HG03095 (cell line): Measurements from ENCODE around the gene DIP2C.

Experiments
- ATAC-seq: cut with Tn5 transposase; IDR thresholded peaks from one replicate; pipeline ENCODE4 v1.9.1; 2021; ENCODE audit warnings: moderate library complexity; ENCODE audit not compliant: unreplicated experiment

Gene DIP2C

DNA sequence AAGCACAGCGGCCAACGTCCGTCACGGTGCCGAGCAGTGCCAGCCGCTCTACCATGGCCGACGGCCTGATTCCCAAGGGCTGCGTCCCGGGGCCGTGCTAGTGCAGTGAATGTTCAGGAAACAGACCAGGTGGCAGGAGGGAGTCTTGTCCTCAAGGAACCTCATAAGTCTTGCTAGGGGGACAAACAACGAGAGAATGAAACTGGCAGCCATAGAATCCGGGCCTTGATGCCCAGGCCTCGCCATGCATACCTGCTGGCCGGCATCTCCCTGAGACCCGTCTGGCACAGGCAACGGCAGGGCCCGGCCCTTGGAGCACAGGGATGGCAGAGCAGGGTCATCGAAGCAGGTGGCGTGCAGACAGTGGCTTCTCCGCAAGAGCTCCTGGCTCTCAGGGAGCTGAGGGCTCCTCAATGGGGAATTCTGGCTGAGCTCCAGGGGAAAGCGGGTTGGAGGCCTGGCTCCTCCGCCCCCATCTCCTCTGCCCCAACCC is 58.8 kb downstream of the DIP2C start:
- ATAC-seq = no peak

DNA sequence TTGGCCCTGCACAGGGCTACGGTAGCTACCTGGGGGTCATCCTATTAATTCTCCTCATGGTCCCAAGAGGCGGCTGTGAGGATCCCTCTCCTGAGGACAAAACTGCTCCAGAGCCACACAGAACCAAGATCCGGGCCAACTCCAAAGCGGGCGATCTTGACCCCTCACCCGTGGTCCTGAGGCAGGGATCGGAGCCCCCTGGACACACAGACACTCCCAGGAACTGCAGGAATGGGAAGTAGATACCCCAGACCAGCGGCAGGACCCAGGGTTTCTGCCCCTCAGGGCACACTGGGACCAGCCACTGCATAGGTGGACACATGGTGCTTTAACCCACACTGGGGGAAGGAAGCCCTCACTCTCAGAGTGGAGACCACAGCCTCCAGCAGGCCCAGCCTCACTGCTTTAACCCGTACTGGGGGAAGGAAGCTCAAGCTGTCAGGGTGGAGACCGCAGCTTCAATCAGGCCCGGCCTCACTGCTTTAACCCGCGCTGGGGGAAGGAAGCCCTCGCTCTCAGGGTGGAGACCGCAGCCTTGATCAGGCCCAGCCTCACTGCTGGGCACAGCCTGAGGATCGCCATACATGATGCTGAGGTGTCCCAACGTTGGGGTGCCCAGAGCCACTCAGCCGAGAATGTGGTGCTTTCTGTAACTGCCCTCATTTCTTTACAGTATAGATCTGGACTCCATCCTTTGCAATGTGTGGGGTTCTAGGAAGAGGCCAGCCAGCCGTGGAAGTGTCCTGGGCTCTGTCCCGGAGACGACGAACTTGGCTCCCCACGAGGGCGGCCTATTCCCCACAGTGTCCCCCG is 60.1 kb downstream of the DIP2C start:
- ATAC-seq = no peak

DNA sequence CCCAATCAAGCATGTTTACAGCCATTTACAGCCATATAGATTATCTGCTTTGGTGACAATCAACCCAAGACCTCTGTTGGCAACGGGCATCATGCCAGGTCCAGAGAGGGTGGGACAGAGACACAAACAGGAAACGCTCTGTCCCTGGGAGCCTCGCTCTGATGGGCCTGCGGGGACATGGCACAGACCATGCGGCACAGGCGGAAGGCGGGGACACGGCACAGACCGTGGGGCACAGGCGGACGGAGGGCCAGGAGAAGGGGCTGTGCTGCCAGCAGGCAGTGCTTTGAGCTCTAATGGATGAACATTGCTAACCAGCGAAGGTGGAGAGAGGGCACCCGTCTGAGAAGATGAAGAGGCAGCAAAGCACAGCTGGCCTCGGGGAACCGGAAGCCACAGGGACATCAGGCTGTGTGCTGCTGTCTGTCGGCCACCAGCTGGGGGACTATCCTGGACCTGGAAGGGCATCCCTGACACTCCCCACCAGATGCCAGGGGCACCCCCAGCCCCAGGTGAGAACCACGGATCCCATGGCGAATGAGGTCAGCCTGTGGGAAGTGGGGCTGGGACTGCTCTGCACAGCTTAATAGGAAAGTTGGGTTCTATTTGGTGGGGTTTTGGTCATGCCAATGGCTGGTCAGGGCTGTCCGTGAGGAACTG is 61.0 kb downstream of the DIP2C start:
- ATAC-seq = no peak

DNA sequence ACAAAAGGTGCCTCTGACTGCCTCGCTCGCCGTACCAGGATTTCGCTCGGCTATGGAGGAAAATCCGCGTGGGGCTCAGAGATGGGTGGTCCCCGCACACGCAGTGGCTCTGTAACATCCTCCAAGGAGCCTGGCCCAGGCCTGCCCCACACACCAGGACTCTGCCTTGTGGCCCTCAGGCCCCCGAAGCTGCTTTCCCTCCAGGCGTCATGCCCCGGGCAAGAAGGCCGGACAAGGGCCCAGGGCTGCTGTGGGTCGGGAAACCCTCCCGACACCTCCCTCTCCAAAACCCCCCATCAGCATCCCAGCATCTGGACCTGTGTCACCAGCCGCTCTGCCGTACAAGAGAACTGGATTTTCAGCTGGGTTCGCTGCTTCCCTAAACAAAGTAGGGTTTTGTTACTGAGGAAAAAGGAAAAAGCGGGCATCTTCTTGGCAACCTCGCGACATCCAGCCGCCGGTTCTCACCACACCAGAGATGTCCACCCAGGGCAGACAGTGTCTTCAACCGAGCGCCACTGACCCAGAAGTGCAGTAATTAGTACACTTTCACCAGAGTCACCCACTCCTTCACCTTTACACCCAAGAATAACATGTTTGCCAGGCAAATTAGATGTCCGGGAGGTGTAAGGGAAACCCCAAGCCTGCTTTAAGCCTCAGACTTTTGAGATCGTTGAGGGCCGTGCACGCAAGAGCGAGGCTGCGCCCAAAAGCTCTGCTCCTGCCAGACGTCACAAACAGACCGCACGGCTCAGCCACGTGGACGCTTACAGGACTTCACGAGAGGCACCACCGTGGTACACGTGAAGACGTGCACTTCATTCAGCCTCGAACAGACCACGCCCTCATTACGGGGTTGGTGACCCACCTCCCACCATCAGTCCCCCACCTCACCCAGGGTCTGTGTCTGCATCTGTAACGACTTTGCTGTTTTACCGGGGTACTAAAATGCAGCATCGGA is 62.2 kb downstream of the DIP2C start:
- no peak for ATAC-seq

DNA sequence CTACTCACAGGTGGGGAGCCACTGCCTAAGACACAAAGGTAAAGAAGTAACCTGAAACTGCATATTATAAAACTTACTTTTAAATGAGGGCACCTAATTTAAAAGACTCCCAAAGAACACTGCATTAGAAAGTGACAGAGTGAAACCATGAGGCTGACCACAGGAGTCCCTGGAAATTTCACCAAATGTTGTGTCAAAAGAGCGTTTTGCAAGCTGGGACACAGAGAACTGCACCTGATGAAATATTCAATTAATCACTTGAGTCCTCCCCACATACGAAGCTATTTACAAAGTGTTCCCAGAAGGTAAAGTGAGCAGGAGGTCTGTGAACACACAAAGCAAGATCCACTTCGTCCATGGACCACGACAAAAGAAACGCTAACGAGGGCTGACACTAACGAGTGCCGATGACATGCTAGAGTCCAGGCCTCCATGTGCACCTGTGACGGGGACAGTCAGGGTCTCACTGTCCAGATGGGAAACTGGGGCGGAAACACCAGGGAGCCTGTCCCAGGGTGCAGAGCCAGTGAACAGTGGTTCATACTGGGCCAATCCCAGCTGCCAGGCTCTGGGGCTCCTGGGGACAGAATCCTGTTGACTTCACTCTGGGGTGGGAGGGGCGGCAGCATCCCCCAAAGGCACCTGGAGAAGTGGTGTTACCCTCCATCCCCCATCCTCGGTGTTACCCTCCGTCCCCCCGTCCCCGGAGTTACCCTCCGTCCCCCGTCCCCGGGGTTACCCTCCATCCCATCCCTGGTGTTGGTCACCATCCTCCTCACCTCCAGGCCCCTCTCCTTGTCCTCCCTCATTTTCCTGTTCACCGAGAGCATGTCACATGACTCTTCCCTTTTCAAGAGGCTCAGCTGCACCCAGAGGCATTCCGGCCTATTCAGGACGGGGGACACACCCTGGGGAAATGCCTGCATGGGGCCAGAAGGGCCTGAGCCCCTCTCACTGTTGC is 63.4 kb downstream of the DIP2C start:
- no peak for ATAC-seq

DNA sequence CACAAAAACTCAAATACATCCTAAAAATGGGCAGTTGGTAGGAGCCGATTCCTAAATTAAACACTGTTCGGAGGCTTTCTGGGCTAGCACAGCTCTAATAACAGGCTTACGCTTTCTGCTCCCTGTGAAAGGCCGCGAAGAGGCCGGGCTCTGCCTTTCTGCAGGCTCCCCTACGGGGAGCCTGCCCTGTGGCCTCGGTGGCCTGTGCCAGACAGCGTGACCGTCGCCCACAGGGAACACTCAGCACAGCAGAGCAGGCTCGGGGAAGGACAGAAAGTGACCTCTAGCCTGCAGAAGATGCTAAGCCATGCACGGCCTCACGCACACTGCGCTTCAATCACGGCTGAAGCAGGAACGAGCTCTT is 64.2 kb downstream of the DIP2C start:
- ATAC-seq = no peak

DNA sequence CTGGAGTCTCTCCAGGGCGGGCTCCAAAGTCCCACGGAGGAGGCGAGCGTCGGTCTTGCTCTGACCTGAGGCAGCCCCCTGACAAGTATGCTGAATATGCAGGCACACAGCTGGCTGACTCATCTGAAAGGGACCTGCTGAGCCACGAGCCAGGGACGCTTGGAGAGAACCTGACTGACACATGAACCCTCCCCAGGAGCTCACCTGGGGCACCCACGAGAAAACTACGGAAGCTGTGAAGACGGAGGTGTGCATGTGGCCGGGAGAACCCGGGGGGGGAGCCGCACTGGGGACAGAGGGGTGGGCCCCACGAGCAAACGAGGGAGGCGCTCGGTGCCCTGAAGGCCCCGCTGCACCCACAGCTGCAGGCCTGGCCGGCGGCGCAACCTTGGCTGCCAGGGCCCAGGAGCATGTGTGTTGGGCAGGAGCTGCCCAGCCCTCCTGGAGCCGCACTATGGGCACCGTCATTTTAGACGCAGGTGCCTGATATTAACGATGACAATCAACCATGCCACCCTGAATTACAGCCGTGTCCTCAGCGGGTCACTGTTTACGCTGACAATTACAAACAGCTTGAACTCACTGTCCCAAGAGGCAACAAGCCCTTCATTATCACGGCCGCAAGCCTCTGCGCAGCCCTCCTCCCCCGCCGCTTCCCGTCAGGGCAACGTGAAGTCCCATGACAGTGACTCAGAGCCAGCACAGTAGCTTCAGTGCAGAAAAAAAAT is 64.7 kb downstream of the DIP2C start:
- ATAC-seq = no peak

DNA sequence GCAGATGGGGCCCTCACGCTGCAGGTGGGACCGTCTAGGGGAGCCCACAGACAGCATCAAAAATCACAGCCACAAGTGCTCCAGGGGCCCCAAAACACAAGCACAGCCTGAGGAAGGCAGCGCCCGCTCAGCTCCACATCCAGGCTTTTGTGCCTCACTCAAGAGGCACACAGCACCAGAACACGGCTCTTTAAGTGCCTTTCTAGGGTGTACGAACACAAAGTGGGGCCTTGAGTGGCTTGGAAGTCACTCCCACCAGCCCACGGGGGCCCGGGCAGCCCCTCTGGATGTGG is 65.2 kb downstream of the DIP2C start:
- no peak for ATAC-seq

DNA sequence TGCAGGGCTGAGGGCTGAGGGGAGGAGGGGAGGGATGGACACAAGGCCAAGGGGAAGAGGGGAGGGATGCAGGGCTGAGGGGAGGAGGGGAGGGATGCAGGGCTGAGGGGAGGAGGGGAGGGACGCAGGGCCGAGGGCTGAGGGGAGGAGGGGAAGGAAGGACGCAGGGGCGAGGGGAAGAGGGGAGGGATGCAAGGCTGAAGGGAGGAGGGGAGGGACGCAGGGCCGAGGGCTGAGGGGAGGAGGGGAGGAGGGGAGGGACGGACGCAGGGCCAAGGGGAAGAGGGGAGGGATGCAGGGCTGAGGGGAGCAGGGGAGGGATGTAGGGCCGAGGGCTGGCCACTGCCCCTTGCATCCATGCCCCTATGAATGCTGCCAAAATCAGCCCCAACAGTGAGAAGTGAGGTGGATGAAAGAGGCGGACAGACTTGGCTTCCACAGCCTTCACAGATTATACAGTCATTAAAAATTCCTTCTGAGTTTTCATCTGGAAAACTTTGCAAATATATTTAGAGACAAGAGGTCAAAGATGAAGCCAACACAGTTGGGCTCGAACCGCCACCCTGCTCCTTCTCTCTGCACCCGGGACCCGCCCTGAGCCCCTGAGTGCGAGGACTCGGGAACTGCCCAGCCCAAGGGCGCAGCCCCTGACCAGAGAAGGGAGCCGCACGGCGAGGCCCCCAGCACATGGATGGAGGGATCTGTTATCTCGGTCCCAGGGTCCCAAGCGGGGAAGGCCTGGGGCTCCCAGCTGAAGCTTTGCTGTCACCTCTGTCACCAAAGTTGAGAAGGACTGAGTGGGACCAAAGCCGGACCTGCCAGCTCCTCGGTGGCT is 65.8 kb downstream of the DIP2C start:
- ATAC-seq = no peak

DNA sequence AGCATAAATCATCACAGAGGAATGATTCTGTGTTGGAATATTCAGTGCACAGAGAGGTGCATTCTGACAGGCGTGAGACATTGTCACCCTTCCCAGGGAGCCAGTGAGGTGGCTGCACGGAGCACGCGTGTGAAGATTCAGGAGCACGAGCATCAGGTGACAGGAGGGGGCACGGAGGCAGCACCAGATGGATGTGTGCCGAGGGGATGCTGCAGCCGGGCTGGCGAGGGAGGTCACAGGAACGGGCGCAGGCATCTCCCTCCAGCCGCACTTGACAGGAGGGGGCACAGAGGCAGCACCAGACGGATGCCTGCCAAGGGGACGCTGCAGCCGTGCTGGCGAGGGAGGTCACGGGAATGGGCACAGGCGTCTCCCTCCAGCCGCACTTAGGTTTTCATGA is 66.5 kb downstream of the DIP2C start:
- no peak for ATAC-seq

DNA sequence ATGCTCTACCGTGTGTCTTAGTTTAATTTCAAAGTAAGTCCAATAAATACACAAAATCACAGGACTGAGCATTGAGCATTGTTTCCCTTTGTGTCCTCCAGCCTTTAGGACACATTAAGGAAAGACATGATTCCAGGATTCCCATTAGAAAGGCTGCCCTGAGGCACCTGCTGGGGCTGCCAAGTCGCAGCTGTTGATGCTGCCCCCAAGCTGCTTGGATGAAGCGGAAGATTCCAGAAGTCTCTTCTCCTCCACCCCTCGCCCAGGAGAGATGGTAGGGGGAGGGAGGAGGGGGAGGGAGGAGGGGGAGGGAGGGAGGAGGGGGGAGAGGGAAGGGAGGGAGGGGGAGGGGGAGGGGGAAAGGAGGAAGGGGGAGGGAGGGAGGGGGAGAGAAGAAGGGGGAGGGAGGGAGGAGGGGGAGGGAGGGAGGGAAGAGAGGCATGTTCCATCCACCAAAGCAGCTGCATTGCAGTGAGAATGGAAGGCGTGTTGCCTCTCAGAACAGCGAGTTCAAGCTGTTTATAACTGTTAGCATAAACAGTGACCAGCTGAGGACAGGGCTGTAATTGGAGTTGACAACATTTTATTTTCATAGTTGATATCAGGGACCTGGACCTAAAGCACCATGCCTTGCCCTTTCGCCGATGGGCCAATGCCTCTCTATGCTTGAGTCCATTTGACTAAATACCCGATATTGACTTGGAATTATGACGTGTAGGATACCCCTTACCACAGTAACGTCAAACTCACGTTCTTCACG is 67.3 kb downstream of the DIP2C start:
- ATAC-seq = no peak

DNA sequence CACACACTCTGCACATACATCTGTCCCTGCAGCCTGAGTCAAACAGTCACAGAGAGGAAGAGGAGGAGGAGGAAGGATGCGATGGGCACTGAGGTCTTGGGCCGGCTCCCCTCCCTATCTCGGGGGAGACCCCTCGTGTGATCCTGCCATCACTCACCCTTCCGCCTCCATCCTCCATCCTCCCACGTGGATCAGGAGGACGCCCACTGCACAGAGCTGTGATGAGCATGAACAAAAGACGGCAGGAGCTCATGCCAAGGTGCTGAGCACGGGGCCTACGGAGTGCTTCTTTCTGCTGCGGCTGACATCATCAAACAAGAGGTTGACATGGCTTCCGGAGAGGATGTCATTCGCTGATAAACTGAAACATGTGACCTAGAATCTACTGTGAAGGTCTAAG is 68.0 kb downstream of the DIP2C start:
- ATAC-seq = no peak

DNA sequence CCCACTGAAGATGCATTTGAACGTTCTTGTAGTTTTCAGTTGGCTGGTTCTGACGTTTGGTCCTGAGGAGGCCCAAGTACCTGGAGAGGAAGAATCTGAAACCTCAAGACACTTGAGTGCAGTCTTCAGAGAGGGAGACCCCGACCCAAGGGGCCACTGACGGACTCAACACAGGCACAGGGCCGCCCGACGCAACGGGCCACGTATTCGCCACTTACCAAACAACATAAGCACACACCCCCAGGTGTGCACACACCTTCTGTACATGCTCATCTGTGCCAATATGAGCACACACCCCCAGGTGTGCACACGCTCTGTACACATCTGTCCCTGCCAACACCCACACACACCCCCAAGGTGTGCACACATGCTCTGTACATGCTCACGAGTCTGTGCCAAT is 68.5 kb downstream of the DIP2C start:
- ATAC-seq = no peak

DNA sequence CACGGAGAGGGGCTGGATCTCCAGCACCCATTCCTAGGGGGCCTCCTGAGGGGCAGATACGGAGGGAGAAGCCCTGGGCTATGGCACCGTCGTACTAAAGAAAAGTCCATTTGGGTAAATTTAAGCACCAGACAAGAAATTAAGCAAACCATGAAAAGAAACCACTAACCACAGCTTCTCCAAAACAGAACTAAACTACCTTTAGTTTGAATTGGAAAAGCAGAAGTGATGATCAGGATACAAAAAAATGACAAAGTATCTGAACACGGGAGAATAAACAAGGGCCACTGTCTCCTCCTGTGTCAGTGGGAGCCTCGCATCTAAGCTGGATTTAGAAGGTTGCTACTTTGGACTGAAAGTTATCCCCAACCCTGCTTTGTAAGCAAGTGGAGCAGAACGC is 69.1 kb downstream of the DIP2C start:
- ATAC-seq = no peak

DNA sequence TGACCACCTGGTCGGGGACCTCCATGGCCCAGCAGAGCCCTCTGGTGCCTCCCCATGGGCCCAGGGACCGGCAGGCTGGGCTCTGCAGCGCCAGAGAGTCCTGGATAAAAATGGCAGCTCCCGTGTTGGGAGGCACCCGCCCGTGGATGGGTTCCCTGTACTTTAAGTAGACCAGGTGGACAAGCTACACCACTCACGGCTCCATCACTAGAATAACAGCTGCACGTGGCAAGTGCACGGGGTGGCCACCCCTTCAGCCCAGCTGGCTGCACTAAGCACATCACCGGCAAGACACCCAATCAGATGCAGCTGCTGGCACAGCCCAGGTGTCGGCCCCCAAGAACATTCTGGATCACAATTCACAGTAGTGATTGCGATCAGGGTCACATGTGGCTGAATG is 69.8 kb downstream of the DIP2C start:
- ATAC-seq = no peak

DNA sequence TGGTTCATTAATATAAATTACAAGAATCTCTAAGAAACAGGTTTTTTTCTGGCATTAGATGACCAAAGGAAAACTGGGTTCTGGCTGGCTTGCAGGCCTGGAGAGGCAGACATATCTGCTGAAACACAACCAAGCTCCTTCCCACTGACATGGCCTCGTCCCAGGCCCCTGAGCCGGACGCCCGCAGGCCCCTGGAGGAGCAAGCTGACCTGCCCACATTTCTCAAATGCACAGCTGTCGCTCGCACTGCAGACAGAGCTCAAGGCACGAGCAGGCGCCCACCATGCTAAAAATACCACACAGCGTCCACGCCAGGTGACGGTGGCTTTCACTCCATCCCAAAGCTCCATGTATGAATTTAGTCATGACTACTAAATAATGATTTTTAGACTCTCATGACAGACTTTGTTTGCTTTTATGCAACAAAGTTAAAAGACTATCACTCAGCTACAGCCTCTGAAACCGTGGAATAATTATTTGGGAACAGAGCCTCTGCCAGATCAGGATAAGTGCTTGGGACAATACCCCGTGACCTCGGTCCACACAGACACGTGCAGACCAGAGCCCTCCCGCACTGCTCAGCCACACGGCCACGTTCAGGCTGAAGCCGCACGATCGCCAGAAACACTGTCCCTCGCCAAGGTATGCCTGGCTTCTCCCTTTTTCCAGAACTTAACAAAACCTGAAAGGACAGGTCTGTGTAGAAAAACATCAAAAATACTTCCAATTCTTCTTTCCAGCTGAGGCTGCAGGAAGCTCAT is 71.1 kb downstream of the DIP2C start:
- no peak for ATAC-seq

DNA sequence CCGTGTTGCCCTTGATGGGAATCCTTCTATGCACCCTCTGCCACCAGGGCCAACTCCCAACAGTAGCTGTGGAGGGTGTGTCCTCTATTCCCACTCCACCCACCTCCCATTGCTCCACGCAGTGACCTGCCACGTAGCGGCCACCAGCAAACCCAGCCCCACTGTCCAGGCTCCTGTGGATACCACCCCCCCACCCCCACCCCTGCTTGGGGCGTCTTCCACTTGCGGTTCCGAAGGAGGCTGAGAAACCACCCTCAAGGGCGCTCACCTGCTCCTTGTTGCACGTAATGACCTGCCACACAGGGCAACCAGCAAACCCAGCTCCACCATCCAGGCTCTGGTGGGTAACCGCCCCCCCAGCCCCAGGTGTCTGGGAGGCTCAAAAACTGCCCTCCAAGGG is 72.0 kb downstream of the DIP2C start:
- ATAC-seq = no peak
